Superior temporal gyrus (tissue), 1 donor: Measurements from ENCODE around the gene FYCO1.

Experiments
- DNase-seq: peaks from one replicate; pipeline ENCODE4 v3.0.0-alpha.2; 2016; ENCODE audit errors: extremely low spot score

FYCO1 gene

DNA sequence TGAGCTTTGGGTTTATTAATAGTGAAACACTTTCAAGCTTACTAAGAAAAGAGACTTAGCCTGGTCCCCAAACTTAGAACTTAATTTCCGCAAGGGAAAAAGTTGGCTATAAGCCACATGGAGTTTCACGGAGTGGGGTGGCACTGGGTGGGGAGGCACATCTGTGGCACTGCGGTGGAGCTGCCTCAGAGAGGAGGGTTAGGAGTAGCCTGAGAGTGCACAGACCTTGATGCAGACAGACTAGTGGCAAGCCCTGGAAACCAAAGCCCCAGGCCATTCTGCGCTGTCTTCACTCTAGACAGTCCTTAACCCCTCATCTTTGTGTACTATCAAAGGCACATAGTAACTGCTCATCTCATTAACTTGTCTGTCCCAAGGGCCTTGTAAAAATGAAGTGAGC lies 30.4 kb downstream of the FYCO1 start:
- DNase-seq, result no peak

- no peak for DNase-seq
Measured at GRCh38 chr3:45964139-45964538, 31.5 kb downstream of the FYCO1 start.

GRCh38 chr3:45962033-45962432 lies 33.6 kb downstream of the FYCO1 start:
- no peak for DNase-seq

DNA sequence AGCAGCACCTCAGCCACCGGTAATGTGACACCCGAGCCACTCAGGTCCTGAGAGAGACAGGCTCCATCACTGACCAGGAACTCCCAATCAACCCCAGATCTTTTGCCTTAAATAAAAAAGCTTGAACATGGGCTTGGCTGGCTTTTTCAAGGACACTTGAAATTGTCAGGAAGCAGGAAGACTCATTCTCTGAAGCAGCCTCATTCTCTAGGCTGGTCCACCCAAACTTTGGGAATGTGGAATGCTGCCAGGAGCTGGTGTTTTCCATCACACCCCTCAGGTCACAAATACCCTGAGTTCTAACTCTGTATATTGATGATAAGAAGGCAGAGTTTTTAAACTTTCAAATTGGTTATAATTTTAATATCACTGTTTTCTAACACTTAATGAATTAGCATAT lies 35.3 kb downstream of the FYCO1 start:
- no peak for DNase-seq

DNA sequence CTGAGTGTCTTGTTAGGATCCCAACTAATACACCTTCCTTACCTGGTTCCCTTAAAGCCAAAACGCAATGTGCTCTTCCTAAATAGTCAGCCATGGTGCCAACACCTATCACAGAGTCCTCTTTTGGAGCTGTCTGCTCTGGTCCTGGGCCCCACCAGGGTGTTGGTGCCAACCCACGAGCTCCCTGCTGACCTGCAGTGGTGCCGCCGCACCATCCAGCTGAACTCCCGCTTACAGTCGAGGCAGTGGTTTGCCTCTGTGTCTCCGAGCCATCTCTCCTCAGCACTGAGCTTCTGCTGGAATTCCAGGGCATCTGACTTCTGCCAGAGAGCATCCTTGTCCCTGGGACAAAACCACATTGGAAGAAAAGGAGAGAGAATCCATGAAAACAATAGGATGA lies 36.4 kb downstream of the FYCO1 start:
- no peak for DNase-seq

DNA sequence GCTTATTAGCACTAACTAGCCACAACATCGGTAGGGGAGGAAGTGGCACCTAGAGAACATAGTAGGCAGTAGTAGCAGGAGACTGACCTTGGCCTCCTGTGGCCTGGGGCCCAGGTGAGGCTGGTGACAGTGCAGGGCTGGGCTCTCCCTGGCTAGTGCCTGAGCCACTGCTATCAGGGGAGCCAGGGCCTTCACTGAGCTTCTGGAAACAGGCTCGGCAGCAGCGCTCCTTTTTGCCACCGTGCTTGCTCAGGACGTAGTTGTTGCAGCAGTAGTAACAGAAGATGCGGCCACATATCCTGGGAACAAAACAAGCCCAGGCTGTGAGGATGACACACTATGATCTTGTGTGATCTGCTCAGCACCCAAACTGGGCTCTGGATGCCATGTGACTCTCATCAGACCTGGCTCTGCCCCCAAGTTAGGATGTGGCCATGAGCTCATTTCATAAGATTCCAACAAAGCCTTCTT lies 37.3 kb downstream of the FYCO1 start:
- no peak for DNase-seq

DNA sequence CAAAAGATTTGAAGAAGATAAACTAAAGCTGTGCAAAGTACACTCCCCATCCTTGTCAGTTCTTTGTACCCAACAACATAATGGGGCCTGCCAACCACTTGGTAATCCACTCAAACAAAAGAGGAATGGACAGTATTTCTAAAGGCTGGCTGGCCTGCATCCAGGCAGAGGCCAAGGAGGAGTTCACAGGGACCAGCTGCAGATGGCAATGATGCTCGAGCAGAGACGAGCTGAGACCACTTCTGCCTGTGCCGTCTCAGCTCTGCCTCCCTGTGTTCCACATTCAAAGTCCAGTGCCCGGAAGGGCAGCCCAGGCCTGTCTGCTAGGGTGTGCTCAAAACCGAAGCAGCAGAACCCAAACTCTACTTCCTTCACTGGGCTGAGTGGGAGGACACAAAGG lies 38.0 kb downstream of the FYCO1 start:
- DNase-seq, result peak; percentile 78

GRCh38 chr3:45955706-45956105 lies 39.9 kb downstream of the FYCO1 start:
- no peak for DNase-seq

DNA sequence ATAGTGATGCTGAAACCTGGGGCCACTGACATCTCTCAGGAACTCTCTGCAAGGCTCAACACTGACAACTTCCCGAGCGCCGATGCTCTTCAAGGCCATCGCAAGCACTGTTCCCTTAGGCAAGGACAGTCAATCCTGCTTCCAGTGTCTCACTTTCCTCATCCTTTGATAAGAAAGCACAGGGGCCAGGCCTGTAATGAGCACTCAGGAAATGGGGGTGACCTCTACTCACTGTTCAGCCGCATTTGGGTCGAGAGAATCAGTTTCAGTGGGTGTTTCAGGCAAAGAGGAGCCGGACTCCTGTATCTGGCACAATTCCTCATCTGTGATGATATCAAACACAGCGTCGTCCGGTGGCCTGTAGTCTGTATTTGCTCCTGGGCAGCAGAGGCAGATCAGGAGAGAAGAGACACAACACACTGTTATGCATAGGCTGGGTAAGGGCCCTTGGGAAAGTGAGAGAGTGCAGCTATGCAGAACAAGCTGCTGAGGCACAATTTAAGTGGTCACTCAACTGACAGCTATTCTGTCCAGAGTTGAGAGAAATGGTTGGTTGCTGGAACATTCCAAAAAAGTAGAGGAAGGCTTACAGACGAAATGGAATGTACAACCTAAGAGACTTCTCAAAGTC lies 40.5 kb downstream of the FYCO1 start:
- DNase-seq, result no peak

DNA sequence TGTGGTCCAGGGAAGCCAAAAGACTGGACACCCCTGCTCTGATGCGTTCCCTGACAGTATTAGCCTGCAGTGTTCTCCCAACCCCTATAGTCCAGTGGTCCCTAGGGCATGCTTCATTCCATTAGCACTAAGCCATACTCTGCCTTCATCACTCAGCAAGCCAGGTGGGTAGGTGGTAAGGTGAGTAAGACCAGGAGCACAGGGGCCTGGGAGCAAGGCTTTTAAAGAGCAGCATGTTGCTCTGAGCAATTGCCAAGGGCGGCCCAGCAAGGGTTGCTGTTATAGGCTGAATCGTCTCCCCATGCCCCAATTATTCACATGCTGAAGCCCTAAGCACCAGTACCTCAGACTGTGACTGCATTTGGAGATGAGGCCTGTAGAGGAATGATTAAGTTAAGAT lies 41.3 kb downstream of the FYCO1 start:
- no peak for DNase-seq

DNA sequence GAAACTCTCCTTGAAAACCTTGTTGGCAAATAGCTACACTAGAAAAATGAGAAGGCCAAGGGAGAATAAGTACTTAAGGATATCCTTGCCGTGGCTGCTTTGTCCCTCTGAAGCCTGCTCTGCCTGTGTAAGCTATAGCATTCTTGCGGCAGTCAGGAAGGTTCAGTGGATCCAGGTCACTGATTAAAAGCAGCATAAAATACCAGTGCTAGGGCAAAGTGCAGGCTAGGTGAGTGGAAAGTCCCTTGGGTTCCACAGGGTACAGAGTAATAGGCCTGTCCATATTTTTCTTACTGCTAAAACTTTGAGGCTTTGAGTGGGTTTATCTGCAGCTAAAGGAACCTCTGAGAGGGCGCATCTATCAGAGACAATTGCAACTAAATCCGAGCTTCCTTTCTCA lies 42.1 kb downstream of the FYCO1 start:
- DNase-seq, result no peak

GRCh38 chr3:45952456-45952855 lies 43.2 kb downstream of the FYCO1 start:
- no peak for DNase-seq

DNA sequence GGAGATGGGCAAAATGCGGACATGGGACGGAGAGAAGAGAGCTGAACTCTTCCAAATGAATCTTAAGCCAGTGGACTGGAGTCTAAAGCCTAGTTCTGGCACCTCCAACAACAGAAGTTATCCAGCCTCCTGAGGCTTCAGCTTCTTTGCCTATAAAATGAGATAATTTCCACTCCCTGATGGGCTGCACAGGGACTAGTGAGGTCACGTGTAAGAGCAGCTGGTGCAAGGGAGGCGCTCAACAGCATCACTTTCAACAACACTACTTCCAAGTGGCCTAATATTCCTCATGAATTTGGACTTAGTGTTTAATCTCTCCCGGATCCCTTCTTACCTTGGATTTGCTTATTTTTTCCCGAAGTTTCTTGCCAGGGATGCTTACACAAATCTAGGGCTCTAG lies 43.7 kb downstream of the FYCO1 start:
- DNase-seq, result no peak

DNA sequence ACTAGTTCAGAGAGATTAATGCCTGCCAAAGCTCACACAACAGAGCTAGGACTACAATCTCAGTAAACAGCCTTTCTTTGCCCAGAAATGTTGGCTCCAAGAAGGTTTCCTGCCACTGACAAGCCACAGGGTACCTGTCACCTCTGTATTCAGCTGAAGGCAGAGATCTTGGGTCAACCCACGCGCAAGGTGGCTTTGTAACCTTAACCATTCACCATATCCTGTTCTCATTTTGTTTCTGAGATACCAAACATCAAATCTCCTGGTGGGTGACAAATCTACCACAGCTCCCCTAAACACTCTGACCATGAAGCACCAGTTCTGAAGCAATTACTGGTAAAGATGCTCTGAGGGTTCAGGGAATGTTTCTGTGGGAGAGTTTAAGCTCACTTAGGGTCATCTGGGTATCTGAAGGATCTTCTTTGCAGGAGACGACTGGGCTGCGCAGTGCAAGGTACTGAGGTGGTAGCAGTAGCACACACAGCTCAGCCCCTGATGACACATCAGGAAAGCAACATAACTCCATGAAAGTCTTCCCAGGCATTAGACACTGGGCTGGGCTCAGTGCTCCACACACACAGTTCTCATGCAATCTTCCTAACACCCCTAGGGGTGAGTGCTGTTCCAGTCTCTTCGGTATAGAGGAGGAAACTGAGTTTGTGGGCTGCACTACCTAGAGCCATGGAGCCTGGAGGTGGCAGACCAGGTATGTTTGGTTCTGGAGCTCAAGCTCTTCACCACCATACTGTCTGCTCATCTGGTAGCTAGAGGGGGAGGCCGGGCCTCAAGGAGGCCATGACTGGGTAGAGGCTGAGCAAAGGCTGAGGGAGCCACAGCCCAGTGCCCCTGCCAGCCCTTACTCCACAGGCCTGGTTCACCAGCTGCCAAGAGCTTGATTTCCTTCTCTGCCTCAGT lies 44.7 kb downstream of the FYCO1 start:
- DNase-seq, result no peak

- DNase-seq, result no peak
Measured at GRCh38 chr3:45950131-45950530, 45.5 kb downstream of the FYCO1 start.

DNA sequence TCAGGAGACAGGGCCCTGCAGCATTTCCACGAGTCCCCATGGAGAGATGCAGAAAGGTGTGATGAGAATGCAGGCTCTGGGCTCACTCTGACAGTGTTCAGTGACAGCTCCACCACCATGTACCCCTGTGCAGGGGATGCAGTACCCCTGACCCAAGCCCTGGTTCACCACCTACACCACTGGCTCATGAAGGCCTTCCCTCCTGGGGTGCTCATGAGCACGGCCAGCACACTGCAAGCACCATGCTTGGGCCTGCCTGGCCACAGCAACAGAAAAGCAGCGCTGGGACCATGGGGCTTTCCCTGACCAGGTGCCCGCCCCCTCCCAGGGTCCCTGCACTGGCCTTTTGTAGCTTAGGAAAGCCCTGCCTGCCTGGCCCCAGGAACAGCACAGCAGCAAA lies 46.2 kb downstream of the FYCO1 start:
- DNase-seq, result no peak

GRCh38 chr3:45948881-45949280 lies 46.7 kb downstream of the FYCO1 start:
- no peak for DNase-seq

DNA sequence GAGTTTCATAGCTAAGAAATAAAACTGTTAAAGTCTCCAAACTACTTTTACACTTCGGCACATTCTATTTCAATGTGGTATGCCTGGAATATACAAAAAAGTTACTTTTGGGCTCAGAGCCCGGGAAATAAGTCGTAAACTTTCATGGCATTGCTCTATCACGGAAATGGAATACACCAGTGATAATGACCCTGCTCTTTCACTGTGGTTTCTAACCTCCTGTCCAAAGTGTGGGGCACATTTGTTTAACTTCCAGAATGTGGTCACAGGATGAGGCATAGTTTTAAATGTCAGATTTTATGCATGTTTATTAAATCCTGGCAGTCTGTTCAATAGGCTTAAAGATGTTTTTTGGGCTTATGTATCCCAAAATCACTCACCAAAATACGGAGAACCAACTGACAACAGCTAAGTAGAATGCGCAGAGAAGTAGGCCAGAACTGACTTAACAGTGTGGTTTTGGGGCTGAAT lies 47.3 kb downstream of the FYCO1 start:
- DNase-seq, result no peak

- DNase-seq, result no peak
Measured at GRCh38 chr3:45947361-45947760, 48.3 kb downstream of the FYCO1 start.

- no peak for DNase-seq
Measured at GRCh38 chr3:45946875-45947274, 48.7 kb downstream of the FYCO1 start.

DNA sequence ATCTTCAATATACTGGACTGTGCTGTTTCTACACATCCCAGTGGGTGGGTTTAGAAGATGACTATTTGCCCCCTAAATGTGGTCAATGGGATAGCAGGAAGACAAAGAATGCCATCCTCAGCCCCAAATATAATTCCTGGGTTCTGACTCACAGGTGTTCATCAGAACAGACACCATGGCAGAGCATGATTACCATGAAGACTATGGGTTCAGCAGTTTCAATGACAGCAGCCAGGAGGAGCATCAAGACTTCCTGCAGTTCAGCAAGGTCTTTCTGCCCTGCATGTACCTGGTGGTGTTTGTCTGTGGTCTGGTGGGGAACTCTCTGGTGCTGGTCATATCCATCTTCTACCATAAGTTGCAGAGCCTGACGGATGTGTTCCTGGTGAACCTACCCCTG lies 49.3 kb downstream of the FYCO1 start:
- no peak for DNase-seq

- DNase-seq, result no peak
Measured at GRCh38 chr3:45944830-45945620, 50.6 kb downstream of the FYCO1 start.
